Measurements from ENCODE around the gene IWS1.

- no peak for TF ChIP-seq CTCF (IDR thresholded peaks at IDR 0.05)
- no peak for TF ChIP-seq POLR2A (IDR thresholded peaks at IDR 0.05)
Observed at GRCh38 chr2:127449898-127450297, 76.4 kb downstream of the IWS1 start.

Measured in breast epithelium (tissue), 3 donors.